HG02588 (cell line): ENCODE data around the gene INSR.
"Not testable (repeated sequence)": the region's sequence is repeated elsewhere in the genome, so short reads cannot be mapped to it uniquely, and the experiment has no call there.

Experiments used
- ATAC-seq: cut with Tn5 transposase; IDR thresholded peaks from one replicate; pipeline ENCODE4 v1.9.1; 2021; ENCODE audit warnings: mild to moderate bottlenecking, moderate library complexity; ENCODE audit not compliant: unreplicated experiment

The INSR gene

DNA sequence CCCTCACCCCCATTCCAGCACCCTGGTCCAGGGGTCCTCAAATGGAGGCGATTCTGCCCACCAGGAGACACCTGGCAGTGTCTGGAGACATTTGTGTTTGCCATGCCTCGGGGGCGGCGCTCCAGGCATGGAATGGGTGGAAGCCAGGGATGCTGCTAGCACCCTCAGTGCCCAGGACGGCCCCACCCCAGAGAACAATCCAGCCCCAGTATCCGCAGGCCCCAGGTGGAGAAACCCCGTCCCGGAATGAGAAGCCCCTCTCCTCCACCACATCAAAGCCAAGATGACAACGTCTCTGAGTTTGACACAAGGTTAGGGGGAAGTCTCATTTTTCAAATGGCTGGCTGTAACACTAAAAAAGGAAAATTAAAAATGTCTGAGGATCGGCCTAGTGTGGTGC lies 68.5 kb downstream of the INSR start:
- no peak for ATAC-seq

- ATAC-seq, result no peak
Measured at GRCh38 chr19:7224995-7225394, 69.2 kb downstream of the INSR start.

- ATAC-seq, result no peak
Measured at GRCh38 chr19:7224209-7224686, 70.0 kb downstream of the INSR start.

DNA sequence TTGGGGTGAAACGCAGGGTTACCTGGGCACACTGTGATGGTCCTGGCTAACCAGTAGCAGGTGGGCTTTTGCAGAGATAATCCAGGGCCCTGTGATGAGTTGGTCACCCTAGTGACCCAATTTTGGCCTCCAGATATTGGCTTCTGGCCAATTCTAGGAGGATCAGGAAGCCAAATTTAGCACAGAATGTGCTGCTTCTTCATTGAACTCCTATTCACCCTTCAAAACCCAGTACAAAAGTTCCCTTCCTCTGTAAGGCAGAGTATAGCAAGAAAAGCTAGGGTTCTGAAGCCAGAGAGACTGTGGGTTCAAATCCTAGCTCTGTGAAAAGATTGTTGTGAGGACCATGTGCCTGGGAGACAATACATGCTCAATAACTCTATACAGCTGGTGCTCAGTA lies 70.8 kb downstream of the INSR start:
- no peak for ATAC-seq

GRCh38 chr19:7219056-7219455 lies 75.2 kb downstream of the INSR start:
- ATAC-seq, result no peak

DNA sequence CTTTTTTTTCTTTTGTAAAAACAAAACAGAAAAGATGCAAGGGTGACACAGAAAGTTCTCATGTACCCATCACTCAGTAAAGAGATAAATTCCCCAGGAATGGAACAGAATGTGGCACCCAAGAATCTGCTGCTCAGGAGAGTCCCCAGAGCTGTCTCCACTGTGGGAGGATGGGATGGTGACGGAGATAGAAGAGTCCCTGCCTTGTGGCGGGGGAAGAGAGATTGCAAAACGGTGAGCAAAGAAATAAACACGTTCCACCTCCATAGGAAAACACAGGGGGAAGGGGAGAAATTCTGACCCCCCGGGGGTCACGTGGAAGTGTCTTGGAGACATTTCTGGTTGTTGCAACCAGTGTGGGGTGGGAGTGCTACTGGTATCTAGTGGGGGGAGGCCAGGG lies 76.4 kb downstream of the INSR start:
- no peak for ATAC-seq

DNA sequence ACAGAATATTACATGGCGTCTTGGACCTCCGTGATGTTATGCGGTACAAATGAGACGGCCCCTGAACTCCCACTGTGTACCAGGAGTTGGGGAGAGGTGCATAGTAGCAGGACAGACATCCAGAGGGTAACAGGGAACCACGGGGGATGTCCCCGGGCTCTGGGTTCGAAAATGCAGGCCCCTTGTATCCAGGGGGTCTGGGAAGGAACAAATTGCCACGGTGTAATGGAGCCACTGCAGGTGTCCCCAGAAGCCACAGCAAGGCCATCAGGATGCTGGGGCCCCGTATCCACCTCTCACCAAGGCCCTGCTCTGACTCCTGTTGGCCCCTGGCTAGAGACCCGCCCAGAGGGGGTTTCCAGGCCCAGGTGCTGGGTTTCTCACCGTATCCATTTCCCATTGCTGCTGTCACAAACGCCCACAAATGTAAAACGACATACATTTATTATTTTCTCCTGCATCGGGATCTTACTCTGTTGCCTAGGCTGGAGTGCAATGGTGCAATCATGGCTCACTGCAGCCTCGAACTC lies 77.8 kb downstream of the INSR start:
- ATAC-seq, result no peak

GRCh38 chr19:7215176-7215575 lies 79.0 kb downstream of the INSR start:
- no peak for ATAC-seq

DNA sequence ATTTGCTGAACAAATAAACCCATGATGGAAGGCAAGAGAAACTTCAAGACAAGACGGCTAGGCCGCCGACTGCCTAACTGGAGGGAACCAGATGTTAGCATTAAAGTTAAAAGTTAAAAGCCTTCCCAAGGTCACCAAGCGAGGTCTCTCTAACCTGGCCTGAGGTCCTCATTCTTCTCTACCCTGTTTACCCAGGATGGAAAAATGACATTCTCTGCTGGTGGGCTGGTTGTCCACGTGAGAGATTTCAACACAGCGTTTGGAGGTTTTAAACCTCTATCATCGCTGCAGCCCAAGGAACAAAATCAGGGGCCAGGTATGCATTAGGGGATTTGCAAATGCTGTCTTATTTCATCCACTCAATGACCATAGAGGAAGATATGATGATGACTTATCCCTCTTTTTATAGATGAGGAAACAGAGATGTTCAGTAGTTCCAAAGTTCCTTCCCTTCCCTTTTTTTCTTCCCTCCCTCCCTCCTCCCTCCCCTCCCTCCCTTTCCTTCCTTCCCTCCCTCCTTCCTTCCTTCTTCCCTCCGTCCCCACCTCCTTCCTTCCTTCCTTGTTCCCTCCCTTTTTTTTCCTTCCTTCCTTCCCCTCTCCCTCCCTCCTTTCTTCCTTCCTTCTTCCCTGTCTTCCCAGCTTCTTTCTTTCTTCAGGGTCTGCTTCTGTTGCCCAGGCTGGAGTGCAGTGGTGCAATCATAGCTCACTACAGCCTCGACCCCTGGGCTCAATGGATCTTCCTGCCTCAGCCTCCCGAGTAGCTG lies 79.7 kb downstream of the INSR start:
- no peak for ATAC-seq

- no peak for ATAC-seq
Measured at GRCh38 chr19:7213628-7214323, 80.4 kb downstream of the INSR start.

GRCh38 chr19:7211191-7211951 lies 82.8 kb downstream of the INSR start:
- no peak for ATAC-seq

DNA sequence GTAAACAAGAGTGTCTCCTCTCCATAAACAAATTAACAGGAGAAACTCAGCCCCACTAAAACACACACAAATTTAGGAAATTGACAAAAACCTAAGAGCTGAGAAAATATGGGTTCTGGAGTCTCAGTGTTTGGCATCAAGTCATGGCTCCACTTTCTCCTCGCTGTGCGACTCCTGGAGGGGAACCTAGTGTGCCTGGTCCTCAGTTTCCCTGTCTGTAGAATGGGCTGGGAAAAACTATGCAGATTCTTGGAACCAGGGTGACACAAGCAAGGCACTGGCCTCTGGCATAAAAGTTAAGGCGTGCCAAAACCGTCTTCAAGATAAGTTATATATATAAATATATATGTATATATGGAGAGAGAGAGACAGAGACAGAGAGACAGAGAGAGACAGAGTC lies 83.9 kb downstream of the INSR start:
- ATAC-seq, result no peak

GRCh38 chr19:7209597-7210325 lies 84.5 kb downstream of the INSR start:
- ATAC-seq, result not testable (repeated sequence)

DNA sequence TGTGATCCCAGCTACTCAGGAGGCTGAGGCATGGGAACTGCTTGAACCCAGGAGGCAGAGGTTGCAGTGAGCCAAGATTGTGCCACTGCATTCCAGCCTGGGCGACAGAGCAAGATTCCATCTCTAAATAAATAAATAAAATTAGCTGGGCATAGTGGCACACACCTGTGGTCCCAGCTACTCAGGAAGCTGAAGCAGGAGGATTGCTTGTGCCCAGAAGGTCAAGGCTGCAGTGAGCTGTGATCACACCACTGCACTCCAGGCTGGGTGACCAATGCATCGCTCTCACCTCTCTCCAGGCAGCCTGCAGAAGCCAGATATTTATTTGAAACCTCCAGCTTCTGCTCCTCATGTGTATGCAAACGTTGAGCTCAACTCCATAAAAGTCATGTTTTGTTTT lies 85.2 kb downstream of the INSR start:
- not testable (repeated sequence) for ATAC-seq

DNA sequence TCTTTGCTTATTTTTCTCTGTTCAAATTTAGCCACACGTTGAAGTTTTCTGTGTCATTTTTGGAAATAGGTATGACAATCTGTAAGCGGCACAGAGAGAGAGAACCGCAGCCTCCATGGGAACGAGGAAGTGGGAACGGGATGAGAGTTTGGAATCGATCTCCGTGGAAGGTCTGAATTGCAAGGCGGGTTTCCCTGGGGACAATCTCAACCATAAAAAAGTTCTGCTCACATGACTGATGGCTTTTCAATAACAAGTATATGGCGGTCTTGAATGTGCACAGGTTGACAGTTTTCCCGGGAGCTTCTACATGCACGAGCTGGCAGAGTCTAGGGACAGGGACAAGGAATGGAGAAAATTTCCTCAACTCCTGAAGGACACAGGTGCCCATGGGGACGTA lies 90.9 kb downstream of the INSR start:
- no peak for ATAC-seq

DNA sequence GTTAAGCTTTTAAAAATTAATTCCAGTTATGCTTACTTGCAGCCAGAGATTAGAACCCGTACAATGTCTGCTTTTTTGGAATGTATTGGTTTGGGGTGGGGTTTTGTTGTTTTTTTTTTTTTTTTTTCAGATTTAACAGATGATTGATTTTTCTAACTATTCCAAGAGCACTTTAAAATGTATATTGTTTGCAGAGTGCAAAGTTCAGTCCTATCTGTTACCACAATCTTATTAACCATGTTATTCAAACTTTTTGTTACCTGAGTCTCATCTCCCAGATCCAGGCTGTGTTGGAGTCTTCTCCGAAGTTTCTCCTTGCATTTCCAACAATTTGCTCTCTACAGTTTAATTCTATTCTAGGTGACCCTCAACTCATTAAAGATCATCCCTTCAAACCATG lies 91.3 kb downstream of the INSR start:
- ATAC-seq, result no peak

DNA sequence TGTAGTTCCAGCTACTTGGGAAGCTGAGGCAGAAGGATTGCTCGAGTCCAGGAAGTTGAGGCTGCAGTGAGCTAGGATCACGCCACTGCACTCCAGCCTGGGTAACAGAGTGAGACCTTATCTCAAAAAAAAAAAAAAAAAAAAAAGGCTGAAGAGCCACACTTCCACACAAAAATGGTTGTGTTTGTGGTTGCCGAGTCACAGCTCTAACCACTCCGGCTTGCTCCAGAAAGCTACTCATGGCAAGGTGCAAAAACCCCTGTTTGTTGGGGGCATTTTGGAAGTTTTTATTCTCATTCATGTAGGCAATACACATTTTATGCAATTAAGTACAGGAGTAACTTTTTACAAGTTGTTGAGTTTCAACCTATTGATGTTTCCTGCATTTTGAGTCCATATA lies 93.5 kb downstream of the INSR start:
- ATAC-seq, result no peak

DNA sequence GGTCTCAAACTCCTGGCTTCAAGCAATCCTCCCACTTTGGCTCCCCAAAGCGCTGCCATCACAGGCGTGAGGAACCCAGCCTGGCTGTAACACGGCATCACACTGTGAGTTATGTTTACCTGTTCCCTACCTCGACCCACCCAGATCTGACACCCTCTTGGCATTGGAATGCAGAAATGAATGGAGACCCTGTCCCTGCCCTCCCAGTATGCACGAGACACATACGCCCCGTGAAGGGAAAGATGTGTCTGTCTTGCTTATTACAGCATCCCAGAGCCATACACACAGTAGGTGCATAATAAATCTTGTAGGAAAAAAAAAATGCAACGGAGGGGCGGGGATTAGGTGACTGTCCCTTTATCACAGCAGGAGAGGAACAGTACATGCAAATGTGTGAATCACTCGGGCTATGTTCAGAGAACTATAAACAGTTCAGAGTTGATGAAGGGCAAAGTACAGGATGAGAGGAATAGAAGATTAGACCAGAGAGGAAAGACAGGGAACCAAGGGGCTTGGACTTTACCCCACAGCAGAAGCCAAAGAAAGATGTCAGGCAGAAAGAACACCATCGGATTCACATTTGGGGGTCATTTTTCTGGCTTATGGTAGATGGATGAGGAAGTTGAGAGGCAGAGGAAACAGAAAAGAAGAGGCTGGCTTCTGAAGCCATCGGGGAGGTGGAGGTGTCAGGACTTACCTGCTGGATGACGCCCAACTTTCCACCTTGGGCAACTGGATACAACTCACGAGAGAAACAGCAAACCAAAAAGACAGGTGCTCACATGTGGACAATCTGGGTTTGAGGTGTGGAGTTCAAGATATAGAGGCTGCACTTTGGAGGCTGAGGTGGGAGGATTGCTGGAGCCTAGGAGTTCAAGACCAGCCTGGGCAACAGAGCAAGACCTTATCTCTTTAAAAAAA lies 94.3 kb downstream of the INSR start:
- ATAC-seq, result no peak

GRCh38 chr19:7197760-7198696 lies 96.2 kb downstream of the INSR start:
- ATAC-seq, result peak; percentile 85
